VCaP (cell line): ENCODE data around the gene PTPN14.

Experiments
- H3K27ac ChIP-seq: fragments of 450-650 bp; 2 replicates; pipeline ENCODE4 v1.5.1; 2017
- CTCF ChIP-seq: fragments of 450-650 bp; conservative IDR thresholded peaks from 2 replicates; pipeline ENCODE4 v1.5.1; 2017; ENCODE audit warnings: mild to moderate bottlenecking, moderate library complexity

Gene PTPN14

DNA sequence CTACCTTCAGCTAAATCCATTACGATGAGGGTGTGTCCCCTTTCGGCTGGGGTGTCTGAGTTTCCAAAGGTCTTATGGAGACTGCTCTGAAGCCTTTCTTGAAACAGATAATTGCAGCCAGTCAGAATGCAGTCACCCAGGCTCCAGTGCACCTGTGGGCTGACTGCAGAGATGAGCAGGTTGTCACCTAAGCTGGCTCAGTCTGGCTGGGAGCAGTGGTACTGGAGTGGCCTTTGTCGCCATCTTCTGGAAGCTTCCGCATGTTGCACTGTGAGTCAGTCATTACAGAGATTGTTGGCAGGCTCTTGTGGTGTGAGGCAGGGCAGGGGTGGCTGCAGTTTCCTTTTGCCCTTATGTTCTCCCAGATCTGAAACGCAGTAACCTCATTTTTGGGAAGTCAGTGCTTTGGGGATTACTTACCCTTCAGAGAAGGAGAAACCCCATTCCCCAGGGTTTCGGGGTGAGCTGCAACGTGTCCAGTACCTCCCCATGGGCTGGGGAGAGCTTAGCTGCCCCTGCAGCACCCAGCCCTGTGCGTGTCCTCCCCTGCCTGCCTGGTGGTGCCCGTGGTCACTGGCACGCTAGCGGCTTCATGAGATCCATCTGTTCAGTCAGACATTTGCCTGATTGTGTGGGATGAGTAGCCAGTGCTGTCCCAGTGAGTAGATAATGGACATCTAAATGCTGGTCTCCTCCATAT is 222.5 kb downstream of the PTPN14 start:
- peak; percentile 93 for TF ChIP-seq CTCF
- no peak overlapping the region; the same call in 1 of the 2 replicates for H3K27ac ChIP-seq

GRCh38 chr1:214327514-214327913 is 223.9 kb downstream of the PTPN14 start:
- H3K27ac ChIP-seq: no peak overlapping the region
- no peak for TF ChIP-seq CTCF

GRCh38 chr1:214326406-214326805 is 225.0 kb downstream of the PTPN14 start:
- no peak for TF ChIP-seq CTCF
- no peak overlapping the region for H3K27ac ChIP-seq

- no peak for TF ChIP-seq CTCF
- no peak overlapping the region; the same call in 1 of the 2 replicates for H3K27ac ChIP-seq
These were observed 226.3 kb downstream of the PTPN14 start for GRCh38 chr1:214324896-214325800.

DNA sequence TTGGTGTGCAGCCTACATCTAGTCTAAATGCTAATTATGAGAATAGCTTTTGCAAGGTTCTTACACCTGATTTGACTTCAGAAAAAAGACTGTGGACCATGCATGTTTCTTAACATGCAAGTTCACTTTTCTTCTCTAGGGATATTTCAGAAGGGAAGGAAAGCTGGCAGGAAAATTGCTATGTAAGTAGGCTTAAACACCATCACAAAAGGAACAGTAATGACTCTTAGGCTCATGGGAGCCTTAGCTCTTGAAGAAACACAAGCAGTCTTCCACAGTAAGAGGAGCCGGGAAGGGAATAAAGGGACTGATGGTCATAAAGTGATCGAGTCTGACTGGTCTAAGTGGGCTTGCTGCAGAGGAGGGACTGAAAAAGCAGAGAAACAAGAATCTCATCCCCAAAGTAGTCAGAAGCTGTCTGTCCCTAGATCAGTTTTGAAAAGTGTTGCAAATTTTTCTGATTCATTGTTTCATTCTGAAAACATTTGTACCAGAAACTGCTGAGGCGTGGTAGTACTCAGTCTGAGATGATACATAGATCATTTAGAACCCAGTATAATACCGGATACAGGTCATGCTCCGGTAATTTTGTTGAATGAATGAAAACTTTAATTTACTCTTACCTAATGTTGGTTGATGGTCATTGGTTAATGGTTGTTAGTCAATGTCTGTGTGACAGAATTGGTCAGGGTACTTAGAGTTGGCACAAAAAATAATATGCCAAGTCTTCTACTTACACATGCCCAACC is 229.5 kb downstream of the PTPN14 start:
- TF ChIP-seq CTCF: no peak
- H3K27ac ChIP-seq: no peak overlapping the region

- no peak; the same call in 1 of the 2 replicates for TF ChIP-seq CTCF
- H3K27ac ChIP-seq: no peak overlapping the region
These were observed 231.5 kb downstream of the PTPN14 start for GRCh38 chr1:214319938-214320337.
